HL-60 (cell line): ENCODE results near the gene NTN4.

Experiments
- DNase-seq, 2 experiments: peaks; one replicate each; pipeline ENCODE4 v3.0.0-alpha.2; 2010 to 2020; ENCODE audit warnings: low read depth in 1 of 2, low spot score in 1 of 2
- H3K27ac ChIP-seq: fragments of 250-450 bp; sonication (Bioruptor Pico); replicated peaks from 2 replicates; pipeline ENCODE4 v1.5.1; 2020; ENCODE audit warnings: mild to moderate bottlenecking, moderate library complexity
- H3K27me3 ChIP-seq: fragments of 250-450 bp; sonication (Bioruptor Pico); 2 replicates; pipeline ENCODE4 v1.5.1; 2021; ENCODE audit warnings: mild to moderate bottlenecking, moderate library complexity; ENCODE audit not compliant: insufficient read depth, poor library complexity, severe bottlenecking
- H3K4me3 ChIP-seq: replicated peaks from 2 replicates; pipeline ENCODE4 v1.5.1; 2011; ENCODE audit warnings: mild to moderate bottlenecking, control low read depth, low read length; ENCODE audit not compliant: insufficient read depth
- GABPA ChIP-seq: IDR thresholded peaks from 2 replicates; pipeline ENCODE4 v1.6.1; 2012; ENCODE audit warnings: low read depth
- POLR2AphosphoS5 ChIP-seq: IDR thresholded peaks from 2 replicates; pipeline ENCODE4 v1.6.1; 2012; ENCODE audit warnings: low read depth
- SPI1 ChIP-seq: IDR thresholded peaks from 2 replicates; pipeline ENCODE4 v1.6.1; 2012; ENCODE audit warnings: low read depth, mild to moderate bottlenecking, borderline replicate concordance
- TF ChIP-seq, protein P1 (sequence below): IDR thresholded peaks from 2 replicates; pipeline ENCODE4 v1.6.1; 2012; ENCODE audit warnings: low read depth; ENCODE audit not compliant: insufficient replicate concordance
- TF ChIP-seq, protein P2 (sequence below): IDR thresholded peaks from one replicate; pipeline ENCODE4 v1.5.1; 2011; ENCODE audit warnings: low read length, control low read depth, inconsistent platforms; ENCODE audit not compliant: insufficient read depth

Gene NTN4

DNA sequence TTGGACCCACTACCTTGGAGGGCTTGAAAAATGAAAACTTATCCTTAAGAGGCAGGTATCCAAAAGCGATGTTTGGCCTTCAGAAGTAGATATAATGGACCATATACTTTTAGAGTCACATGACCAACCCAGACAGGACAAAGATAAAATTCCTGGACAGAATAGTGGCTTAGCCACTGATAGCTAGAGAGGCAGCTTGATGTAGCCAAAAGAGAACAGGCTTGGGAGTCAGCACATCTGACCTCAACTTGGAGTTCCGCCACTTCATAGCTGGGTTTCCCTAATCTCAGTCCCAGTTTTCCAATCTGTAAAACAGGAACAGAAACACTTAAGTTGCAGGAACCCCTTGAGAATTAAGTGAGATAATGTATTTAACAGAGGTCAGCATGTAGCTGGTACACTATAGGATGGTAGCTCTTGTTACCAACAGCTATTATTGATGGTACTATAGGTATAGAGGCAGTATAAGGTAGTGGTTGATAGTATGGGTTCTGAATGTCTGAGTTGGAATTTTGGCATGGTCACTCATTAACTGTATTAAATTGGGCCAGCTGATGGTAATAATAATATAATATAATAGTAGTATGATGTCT, 176.1 kb downstream of the NTN4 start:
- Histone ChIP-seq H3K27ac (no peak overlapping the region), H3K4me3 (no peak overlapping the region), H3K27me3 (no peaks in the 10 kb centered on the region)
- TF ChIP-seq GABPA (no peak), POLR2AphosphoS5 (no peak), SPI1 (no peak)
- TF ChIP-seq, protein P1, sequence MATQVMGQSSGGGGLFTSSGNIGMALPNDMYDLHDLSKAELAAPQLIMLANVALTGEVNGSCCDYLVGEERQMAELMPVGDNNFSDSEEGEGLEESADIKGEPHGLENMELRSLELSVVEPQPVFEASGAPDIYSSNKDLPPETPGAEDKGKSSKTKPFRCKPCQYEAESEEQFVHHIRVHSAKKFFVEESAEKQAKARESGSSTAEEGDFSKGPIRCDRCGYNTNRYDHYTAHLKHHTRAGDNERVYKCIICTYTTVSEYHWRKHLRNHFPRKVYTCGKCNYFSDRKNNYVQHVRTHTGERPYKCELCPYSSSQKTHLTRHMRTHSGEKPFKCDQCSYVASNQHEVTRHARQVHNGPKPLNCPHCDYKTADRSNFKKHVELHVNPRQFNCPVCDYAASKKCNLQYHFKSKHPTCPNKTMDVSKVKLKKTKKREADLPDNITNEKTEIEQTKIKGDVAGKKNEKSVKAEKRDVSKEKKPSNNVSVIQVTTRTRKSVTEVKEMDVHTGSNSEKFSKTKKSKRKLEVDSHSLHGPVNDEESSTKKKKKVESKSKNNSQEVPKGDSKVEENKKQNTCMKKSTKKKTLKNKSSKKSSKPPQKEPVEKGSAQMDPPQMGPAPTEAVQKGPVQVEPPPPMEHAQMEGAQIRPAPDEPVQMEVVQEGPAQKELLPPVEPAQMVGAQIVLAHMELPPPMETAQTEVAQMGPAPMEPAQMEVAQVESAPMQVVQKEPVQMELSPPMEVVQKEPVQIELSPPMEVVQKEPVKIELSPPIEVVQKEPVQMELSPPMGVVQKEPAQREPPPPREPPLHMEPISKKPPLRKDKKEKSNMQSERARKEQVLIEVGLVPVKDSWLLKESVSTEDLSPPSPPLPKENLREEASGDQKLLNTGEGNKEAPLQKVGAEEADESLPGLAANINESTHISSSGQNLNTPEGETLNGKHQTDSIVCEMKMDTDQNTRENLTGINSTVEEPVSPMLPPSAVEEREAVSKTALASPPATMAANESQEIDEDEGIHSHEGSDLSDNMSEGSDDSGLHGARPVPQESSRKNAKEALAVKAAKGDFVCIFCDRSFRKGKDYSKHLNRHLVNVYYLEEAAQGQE = no peak
- TF ChIP-seq, protein P2, sequence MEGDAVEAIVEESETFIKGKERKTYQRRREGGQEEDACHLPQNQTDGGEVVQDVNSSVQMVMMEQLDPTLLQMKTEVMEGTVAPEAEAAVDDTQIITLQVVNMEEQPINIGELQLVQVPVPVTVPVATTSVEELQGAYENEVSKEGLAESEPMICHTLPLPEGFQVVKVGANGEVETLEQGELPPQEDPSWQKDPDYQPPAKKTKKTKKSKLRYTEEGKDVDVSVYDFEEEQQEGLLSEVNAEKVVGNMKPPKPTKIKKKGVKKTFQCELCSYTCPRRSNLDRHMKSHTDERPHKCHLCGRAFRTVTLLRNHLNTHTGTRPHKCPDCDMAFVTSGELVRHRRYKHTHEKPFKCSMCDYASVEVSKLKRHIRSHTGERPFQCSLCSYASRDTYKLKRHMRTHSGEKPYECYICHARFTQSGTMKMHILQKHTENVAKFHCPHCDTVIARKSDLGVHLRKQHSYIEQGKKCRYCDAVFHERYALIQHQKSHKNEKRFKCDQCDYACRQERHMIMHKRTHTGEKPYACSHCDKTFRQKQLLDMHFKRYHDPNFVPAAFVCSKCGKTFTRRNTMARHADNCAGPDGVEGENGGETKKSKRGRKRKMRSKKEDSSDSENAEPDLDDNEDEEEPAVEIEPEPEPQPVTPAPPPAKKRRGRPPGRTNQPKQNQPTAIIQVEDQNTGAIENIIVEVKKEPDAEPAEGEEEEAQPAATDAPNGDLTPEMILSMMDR = no peak
- DNase-seq = no peak

DNA sequence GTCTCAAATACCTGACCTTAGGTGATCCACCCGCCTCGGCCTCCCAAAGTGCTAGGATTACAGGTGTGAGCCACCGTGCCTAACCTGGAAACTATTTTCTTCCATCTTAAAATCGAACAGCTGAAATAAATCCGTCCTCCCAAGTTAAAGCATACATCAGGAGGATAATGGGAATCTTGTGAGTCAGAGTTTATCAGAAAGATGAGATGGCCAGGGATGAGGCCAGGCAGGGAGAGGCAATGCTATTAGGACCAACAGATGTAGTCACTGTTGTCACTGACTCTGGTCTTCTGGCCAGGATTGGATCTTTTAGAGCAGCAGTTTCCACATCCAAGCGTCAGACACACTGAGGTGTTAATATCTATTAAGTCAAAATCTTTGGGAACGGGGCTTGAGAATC, 177.5 kb downstream of the NTN4 start:
- DNase-seq = no peak
- TF ChIP-seq SPI1 = no peak
- TF ChIP-seq, protein P2 = no peak
- no peak for TF ChIP-seq GABPA
- TF ChIP-seq POLR2AphosphoS5 = no peak
- TF ChIP-seq, protein P1 = no peak
- no peak overlapping the region for H3K27ac ChIP-seq
- no peaks in the 10 kb centered on the region for H3K27me3 ChIP-seq
- no peak overlapping the region for H3K4me3 ChIP-seq

DNA sequence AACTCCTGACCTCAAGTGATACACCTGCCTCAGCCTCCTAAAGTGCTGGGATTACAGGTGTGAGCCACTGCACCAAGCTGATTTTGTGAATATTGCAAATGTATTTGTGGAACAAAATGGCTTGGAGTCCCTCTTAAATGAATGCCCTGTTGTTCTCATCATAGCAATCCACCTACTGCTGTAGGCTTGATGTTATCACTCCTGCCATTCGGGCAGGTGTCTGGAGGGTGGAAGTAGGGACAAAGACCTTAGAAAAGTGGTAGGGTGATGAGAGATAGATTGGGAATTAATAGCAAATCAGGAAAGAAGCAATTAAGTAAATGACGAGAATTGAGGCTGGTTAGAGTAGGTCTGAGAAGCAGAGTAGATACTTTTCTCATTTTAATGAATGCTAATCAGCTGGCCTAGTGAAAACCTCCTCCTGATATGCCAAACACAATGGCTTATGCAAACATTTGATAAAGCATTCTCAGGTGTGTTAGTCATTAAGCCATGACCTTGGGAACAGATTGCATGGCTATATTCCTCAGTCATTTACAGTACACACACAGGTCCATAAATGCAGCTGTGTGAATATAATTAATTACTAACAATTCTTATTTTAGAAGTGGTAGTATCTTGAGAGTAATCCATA, 178.8 kb downstream of the NTN4 start:
- Histone ChIP-seq H3K4me3 (no peak overlapping the region), H3K27me3 (no peaks in the 10 kb centered on the region), H3K27ac (no peak overlapping the region)
- no peak for DNase-seq
- TF ChIP-seq GABPA (no peak), POLR2AphosphoS5 (no peak), SPI1 (no peak)
- TF ChIP-seq, protein P2 = no peak
- TF ChIP-seq, protein P1 = no peak
